CD4-positive, alpha-beta T cell treated with Interleukin-6 for 4 hours (primary cell): ENCODE data around the gene METTL25B.

Experiments used
- DNase-seq: peaks from one replicate; pipeline ENCODE4 v3.0.0-alpha.2; 2020; ENCODE audit warnings: mixed read lengths

The METTL25B gene

DNA sequence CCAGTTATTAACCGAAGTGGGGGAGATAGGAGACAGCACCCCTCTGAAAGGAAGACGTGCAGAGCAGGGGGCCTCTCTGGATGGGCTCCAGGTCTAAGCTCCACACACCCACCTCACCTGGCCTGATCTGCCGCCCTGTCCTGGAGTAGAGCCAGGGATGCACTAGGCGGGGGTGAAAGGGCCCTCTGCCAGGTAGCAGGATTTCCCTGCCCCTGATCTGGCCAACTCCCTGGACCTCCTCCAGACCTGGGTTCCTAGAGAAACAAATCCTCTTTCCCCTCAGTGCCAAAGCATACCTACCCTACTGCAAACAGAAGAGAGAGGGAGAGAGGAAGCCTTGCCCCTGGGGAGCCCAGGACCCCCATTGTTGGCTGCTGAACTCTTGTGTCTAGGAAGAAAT lies 24.9 kb upstream of the METTL25B start:
- DNase-seq: no peak

DNA sequence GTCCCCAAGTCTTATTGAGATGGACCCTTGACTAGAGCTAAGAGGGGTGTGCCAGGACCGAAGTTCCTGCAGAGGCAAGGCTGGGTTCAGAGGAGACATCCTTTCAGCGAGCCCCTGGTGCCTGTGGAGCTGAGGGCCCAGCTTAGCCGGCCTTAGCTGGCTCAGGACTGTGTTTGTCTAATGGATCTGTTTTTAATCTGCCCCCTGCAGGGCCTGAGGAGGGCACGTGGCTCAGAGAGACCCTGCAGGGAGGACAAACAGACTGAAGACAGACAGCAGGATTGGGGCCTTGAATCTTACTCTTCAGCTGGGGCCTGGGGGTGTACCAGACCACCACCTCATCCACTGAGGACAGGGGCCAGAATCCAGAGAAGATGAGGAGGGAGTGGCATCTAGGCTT lies 24.5 kb upstream of the METTL25B start:
- no peak for DNase-seq

DNA sequence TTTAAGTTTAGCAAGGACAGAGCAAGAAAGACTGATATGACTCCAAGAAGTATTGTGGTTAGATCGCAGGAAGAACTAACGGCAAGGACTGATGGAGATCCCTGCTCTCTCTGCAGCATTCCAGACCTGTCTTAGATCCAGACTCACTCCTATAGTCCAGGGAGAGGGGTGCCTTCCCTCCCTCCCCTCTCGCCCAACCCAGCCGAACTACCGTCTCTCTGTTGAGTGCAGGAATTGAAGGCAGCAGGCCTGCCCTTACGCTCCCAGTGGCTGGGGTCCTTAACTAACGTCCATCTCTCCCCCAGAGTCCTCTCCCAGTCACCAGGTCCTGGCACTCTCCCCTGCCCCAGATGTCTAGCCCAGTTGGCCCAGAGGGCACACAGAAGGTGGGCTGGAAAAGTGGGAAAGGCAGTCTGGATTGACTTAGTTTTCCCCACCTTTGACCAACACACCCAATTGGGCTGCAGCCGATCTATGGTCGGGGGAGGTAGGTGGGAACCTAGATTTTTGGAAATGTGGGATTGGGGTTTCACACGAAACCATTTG lies 24.0 kb upstream of the METTL25B start:
- DNase-seq: no peak

GRCh38 chr1:156704930-156705320 lies 23.3 kb upstream of the METTL25B start:
- DNase-seq: peak; percentile 55

DNA sequence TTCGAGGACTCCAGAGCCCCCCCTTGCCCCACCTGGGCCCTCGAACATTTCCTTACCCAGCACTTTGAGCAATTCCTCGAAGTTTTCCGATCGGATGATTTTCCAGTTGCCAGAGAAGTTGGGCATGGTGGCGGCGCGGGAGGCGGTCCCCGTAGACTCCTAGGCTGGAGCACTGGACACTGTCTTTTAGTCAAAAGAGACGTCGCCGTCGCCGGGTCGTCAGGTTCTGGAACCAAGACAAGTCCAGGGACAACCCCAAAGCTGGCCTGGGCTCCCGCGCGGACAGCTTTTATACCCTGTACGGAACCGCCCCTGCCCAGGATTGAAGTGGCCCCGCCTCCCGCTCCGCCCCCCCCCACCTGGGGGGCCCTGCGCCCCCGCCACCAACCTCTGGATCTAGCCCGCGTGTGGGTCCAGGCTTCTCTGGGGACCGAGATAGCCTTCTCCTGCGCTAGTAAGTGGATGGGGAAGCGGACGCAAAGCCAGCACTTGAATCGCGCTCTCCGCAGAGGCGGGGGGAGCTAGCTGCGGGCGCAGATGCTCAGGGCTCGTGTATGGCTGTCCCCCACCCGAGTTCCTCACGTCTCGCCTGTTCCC lies 22.9 kb upstream of the METTL25B start, which contains the start of gene CRABP2:
Gene CRABP2 (minus strand): TSS at position 263 of the 597 bp plus-strand sequence. CDS start 137 bp downstream, at position 126.
- peak; percentile 43 for DNase-seq

DNA sequence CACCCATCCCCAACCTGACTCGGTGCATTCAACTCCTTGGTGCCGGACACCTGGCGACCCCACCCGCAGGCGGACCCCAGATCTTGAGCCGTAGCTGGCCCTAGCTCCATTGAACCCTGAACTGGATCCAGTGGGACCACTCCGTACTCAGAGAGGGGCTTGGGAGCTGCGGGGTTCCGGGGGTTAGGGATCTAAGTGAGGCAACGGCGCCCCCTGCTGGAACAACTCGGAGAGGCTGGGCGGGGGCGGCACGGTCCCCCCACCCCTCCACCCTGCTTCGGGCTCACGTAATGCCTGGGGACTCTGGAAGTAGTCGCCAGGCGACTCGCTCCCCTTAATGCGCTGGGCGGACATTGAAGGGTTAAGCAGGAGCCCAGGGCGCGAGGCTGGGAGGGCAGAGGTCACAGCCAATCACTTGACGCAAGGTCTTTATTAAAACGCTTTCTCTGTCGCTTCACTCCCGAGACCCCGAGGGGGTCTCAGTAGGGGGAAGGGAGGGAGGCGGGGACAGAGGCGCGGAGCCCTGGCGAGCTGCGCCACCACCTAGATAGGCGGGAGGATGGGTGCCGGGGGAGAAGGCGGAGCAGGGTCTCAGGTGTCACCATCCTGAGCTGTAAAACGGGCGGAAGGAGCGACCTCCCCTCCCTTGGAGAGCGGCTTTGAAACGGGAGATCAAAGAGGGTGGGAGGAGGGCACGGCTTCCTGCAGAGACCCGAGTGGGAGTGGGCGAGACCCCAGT lies 22.2 kb upstream of the METTL25B start:
- peak; percentile 78 for DNase-seq

- DNase-seq: peak; percentile 46
Observed at GRCh38 chr1:156706657-156707416, 21.4 kb upstream of the METTL25B start.

DNA sequence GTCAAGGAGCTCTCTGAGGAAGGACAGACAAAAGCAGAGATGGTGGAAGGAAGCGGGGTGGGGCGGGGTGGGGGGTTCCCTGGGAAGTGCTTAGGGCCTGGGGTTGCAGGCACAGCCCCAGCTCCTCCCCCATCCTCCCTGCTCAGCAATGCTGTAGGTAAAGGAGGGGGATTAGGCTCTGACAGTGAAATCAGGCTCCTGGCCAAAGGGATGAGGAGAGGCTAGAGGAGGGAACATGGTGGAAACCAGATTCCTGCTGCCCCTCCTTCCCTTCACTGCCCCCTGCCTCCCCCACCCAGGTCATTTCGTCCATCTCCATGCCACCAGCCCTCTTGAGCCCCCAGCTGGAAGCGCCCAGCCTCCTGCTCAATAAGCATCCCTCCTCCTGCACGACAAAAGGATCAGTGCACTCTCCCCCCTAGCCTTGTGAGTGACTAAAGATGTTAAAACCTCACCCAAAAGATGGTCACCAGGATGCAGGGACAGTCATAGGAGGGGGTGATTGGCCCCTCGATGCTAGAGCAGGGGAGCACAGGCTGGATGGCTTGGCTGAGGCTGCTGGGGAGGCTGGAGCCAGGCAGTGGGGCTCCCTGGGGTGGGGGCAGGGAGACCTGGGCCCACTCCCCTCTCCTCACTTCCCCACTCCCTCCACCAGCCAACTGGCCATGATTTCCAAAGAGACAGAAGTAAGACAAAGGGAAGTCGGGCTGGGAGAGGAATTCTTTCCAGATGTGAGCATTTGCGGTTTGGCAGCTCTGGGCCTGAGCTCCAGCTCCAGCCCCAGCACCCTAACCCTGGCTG lies 20.7 kb upstream of the METTL25B start:
- peak; percentile 23 for DNase-seq

DNA sequence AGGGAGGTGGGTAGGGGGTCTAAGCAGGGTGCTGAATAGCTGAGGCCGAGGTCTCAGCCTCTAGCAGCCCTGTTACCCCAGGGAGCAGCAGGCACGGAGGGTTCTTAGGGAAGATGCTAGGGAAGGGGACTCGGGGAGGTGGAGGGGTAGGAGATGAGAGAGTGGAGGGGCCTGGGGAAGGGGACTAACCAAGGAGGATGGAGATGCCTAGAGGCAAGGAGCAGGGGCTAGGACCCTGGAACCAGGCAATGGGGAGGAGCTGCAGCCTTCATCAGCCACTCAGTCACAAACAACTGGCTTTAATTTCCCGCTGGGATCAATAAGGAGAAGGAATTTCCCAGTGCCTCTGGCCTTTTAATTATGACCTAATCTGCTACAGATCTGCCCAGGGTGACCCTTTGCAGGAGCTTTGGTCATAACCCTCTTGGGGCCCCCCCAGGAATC lies 20.0 kb upstream of the METTL25B start:
- DNase-seq: no peak

GRCh38 chr1:156709031-156709430 lies 19.2 kb upstream of the METTL25B start:
- DNase-seq: no peak

- DNase-seq: no peak
Observed at GRCh38 chr1:156709757-156710489, 18.3 kb upstream of the METTL25B start.

- no peak for DNase-seq
Observed at GRCh38 chr1:156711011-156711817, 17.1 kb upstream of the METTL25B start.

GRCh38 chr1:156712626-156713025 lies 15.6 kb upstream of the METTL25B start:
- no peak for DNase-seq

- DNase-seq: no peak
Observed at GRCh38 chr1:156714830-156715229, 13.4 kb upstream of the METTL25B start.

DNA sequence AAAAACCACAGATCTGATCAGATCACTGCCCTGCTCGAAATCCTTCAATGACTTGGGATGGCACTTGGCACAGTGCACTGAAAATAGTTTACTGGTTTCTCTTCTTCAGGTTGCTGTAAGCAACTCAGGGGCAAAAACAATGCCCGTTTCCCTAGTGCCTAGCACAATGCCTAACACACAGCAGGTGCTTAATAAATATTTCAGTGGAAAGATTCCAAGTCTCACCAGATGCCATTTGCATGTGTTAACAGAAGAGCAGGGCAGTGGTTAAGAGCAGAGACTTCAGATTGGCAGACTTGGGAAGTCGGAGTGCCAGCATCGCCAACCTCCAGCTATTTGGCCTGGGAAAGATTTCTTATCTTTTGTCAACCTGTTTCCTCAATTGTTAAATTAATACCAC lies 10.9 kb upstream of the METTL25B start:
- DNase-seq: no peak

DNA sequence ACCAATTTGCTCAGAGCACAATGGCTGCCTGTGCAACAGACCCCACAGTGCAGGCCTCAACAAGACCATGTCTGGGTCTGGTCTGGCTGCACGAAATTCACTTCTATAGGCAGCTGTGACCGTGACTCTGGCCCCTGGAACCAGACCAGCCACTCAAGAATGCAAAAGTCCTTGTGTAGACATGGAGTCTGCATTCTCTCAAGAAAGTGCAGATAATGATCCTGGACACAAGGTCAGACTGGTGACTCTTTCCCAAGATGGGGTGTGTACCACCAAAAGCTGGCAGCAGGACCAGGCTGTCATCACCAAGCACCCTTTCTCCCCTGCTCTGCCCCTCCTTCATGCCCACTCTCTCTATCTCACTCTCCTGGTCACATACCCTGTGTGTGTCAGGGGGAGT lies 7.1 kb upstream of the METTL25B start:
- no peak for DNase-seq

- no peak for DNase-seq
Observed at GRCh38 chr1:156721535-156721934, 6.7 kb upstream of the METTL25B start.

DNA sequence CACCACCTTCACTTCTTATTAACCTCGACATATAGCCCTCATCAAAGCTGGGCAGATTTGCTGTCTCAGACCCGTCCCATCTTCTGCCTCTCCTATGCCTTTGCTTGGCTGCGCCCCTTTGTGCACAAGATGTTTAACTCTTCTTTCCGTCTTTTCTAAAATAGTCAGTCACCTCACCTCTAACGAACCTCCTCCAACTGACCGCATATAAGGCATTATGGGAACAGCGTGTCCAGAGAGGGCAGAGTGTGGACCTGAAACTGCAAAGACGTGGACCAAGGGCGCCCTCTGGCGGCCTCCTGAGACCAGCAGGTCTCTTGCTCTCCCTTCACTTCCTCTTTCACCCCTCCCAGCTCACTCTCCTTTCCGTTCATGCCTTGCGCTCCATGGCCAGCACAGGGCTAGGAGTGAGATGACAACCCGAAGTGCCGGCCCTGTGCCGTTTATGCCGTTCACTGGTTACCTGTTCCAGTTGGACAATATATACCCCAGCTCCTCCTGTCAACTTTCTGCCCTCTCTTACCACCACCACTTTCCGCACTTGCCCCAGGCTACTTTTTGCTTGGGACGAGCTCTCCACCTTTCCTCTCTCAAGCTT lies 2.5 kb upstream of the METTL25B start:
- DNase-seq: peak; percentile 89

DNA sequence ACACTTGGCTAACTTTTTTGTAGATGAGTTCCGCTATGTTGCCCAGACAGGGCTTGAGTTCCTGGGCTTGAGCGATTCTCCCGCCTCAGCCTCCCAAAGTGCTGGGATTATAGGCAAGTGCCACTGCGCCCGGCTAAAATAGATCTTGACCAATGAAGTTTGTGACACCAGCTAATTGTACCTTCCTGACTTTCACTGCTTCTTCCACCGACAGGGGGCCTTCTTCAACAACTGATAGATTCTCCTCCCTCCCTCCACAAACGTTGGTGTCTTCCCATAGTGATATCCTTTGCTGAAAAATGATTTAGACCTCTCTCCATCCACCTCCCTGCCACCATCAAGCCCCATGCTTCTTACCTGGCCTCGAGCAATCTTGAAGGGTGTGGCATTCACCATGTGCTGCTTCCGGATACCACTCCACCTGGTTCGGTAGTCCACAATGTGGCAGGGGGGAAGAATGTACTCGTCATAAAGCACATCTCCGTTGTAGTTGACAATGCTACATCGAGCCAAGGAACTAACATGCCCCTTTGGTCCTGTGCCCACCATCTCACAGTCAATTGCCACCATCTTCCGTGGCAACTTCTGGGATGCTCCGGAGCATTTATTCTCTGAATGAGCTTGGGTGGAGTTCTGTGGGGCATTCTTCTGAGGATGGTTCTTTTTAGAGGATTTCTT lies 1.6 kb upstream of the METTL25B start:
- DNase-seq: peak; percentile 56

GRCh38 chr1:156727492-156727891 lies 777 bp upstream of the METTL25B start:
- DNase-seq: no peak
